Sigmoid colon (tissue), 4 donors: Measurements from ENCODE around the gene XAB2.

Source experiments
- POLR2A ChIP-seq, 2 donors: fragments of 450-650 bp; IDR thresholded peaks; one replicate each; pipeline ENCODE4 v1.6.1; 2016; ENCODE audit warnings: antibody characterized with exemption in 2 of 2, mild to moderate bottlenecking in 2 of 2, moderate library complexity in 2 of 2
- POLR2AphosphoS5 ChIP-seq, 4 donors: sonication (generic); formaldehyde crosslinking; IDR thresholded peaks; one replicate each; pipeline ENCODE4 v1.6.1; 2017; ENCODE audit warnings: antibody characterized with exemption in 4 of 4
- TF ChIP-seq, protein P1 (sequence below), 4 experiments: fragments of 450-650 bp in 3 of 4; fragments of 200-600 bp in 1 of 4; IDR thresholded peaks; one replicate each; pipeline ENCODE4 v1.5.1; 2016 to 2019; ENCODE audit warnings: antibody characterized with exemption in 4 of 4, mild to moderate bottlenecking in 3 of 4, moderate library complexity in 2 of 4

DNA sequence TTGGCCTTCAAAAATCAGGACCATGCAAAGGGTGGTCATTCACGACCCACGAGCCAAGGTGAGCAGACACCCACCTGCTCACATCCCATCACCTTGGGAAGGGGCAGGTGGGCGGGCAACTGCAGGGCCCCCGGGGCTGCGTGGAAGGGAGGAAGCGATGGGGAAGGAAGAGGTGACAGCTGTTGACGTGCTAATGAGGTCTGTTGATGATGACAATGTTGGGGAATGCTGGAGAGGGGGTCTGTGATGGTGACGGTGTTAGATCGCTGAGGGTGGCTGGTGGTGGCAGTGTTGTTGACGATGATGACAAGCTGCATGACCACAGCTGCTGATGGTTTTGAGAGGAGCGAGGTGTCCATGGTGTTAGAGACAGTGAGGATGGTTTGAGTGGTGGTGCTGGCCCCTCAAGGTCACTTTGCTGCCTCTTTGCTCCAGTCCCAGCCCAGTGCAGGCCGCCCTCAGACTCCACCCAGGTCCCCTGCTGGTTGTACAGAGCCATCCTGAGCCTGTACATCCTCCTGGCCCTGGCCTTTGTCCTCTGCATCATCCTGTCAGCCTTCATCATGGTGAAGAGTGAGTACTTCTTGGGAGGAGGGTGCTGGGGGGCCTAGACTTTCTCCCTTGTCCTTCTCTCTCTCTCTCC is 48.4 kb upstream of the XAB2 start:
- TF ChIP-seq, protein P1, sequence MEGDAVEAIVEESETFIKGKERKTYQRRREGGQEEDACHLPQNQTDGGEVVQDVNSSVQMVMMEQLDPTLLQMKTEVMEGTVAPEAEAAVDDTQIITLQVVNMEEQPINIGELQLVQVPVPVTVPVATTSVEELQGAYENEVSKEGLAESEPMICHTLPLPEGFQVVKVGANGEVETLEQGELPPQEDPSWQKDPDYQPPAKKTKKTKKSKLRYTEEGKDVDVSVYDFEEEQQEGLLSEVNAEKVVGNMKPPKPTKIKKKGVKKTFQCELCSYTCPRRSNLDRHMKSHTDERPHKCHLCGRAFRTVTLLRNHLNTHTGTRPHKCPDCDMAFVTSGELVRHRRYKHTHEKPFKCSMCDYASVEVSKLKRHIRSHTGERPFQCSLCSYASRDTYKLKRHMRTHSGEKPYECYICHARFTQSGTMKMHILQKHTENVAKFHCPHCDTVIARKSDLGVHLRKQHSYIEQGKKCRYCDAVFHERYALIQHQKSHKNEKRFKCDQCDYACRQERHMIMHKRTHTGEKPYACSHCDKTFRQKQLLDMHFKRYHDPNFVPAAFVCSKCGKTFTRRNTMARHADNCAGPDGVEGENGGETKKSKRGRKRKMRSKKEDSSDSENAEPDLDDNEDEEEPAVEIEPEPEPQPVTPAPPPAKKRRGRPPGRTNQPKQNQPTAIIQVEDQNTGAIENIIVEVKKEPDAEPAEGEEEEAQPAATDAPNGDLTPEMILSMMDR (IDR thresholded peaks at IDR 0.05) = no peak
- TF ChIP-seq POLR2AphosphoS5 (IDR thresholded peaks at IDR 0.05) (no peak), POLR2A (IDR thresholded peaks at IDR 0.05) (no peak)
